Suppressor macrophage (primary cell): ENCODE results near the gene SEPTIN10.
"Not testable (repeated sequence)": the region's sequence is repeated elsewhere in the genome, so short reads cannot be mapped to it uniquely, and the experiment has no call there.

Experiments
- DNase-seq, 4 experiments: peaks; one replicate each; pipeline ENCODE4 v3.0.0-alpha.2; 2020 to 2022

Gene SEPTIN10

GRCh38 chr2:109601783-109602182 lies 12.0 kb downstream of the SEPTIN10 start:
- DNase-seq: no peak

- DNase-seq: no peak
These were observed 16.5 kb downstream of the SEPTIN10 start for GRCh38 chr2:109597283-109597682.

GRCh38 chr2:109595644-109596043 lies 18.1 kb downstream of the SEPTIN10 start:
- no peak for DNase-seq

GRCh38 chr2:109594246-109594885 lies 19.4 kb downstream of the SEPTIN10 start:
- DNase-seq: no peak

GRCh38 chr2:109592905-109593304 lies 20.9 kb downstream of the SEPTIN10 start:
- DNase-seq: no peak

- no peak for DNase-seq
These were observed 22.6 kb downstream of the SEPTIN10 start for GRCh38 chr2:109591206-109591605.

- DNase-seq: no peak
These were observed 27.1 kb downstream of the SEPTIN10 start for GRCh38 chr2:109586687-109587086.

- no peak for DNase-seq
These were observed 30.6 kb downstream of the SEPTIN10 start for GRCh38 chr2:109582928-109583895.

GRCh38 chr2:109577630-109578029 lies 36.1 kb downstream of the SEPTIN10 start:
- DNase-seq: not testable (repeated sequence)

GRCh38 chr2:109575373-109575772 lies 38.4 kb downstream of the SEPTIN10 start:
- DNase-seq: no peak

- DNase-seq: no peak
These were observed 49.7 kb downstream of the SEPTIN10 start for GRCh38 chr2:109563980-109564550.

GRCh38 chr2:109563288-109563687 lies 50.5 kb downstream of the SEPTIN10 start:
- no peak for DNase-seq

- no peak for DNase-seq
These were observed 51.3 kb downstream of the SEPTIN10 start for GRCh38 chr2:109562421-109562820.

- no peak for DNase-seq
These were observed 53.5 kb downstream of the SEPTIN10 start for GRCh38 chr2:109560265-109560664.

GRCh38 chr2:109558076-109558882 lies 55.5 kb downstream of the SEPTIN10 start:
- peak; percentile 13 to 74 (median 57) for DNase-seq

GRCh38 chr2:109557309-109557708 lies 56.5 kb downstream of the SEPTIN10 start:
- no peak for DNase-seq

GRCh38 chr2:109555346-109555900 lies 58.3 kb downstream of the SEPTIN10 start:
- DNase-seq: no peak

GRCh38 chr2:109554758-109555157 lies 59.0 kb downstream of the SEPTIN10 start:
- DNase-seq: no peak

GRCh38 chr2:109549016-109549590 lies 64.7 kb downstream of the SEPTIN10 start:
- no peak for DNase-seq

GRCh38 chr2:109547280-109547679 lies 66.5 kb downstream of the SEPTIN10 start:
- no peak for DNase-seq

- peak; percentile 60 to 75 (median 72) for DNase-seq
These were observed 67.7 kb downstream of the SEPTIN10 start for GRCh38 chr2:109545828-109546713.
